GM12865 (cell line): Measurements from ENCODE around the gene ADAMTSL2.

Experiments
- DNase-seq: peaks from one replicate; pipeline ENCODE4 v3.0.0; 2010; ENCODE audit warnings: low read depth
- H3K4me3 ChIP-seq: 2 replicates; pipeline ENCODE4 v1.5.1; 2011; ENCODE audit warnings: mild to moderate bottlenecking, low read depth, low read length, control low read depth
- CTCF ChIP-seq: IDR thresholded peaks from 2 replicates; pipeline ENCODE4 v1.5.1; 2011; ENCODE audit warnings: low read length, control low read depth, low read depth, inconsistent platforms; ENCODE audit not compliant: insufficient read depth; ENCODE audit errors: missing control alignments

The ADAMTSL2 gene

GRCh38 chr9:133607381-133607780 lies 72.9 kb downstream of the ADAMTSL2 start:
- H3K4me3 ChIP-seq, result no peak overlapping the region
- DNase-seq, result no peak

DNA sequence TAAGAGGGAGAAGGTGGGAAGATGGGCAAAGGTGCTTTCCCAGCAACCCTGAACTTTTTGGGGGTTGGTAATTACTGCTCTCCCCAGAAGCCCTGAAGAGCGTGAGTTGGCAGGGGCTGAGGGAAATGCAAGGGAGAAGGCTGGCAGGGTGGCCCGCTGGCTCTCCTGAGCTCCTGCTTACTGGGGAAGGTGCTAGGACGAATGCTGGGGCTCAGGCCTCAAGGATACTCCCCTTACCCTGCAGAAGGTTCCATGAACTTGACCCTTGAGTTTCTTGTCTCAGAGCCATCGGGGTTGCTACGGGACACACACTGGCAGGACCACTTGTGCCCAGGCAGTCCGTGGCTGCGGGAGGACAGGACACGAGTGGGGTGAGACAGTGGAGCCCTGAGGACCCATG lies 73.5 kb downstream of the ADAMTSL2 start:
- no peak for TF ChIP-seq CTCF
- no peak for DNase-seq
- H3K4me3 ChIP-seq, result no peak overlapping the region

More at GRCh38 chr9:133607381-133607780, 72.9 kb downstream of the ADAMTSL2 start:
- no peak for TF ChIP-seq CTCF

- TF ChIP-seq CTCF, result no peak
- no peak for DNase-seq
- H3K4me3 ChIP-seq, result no peak overlapping the region
These were observed 73.9 kb downstream of the ADAMTSL2 start for GRCh38 chr9:133608382-133608781.

DNA sequence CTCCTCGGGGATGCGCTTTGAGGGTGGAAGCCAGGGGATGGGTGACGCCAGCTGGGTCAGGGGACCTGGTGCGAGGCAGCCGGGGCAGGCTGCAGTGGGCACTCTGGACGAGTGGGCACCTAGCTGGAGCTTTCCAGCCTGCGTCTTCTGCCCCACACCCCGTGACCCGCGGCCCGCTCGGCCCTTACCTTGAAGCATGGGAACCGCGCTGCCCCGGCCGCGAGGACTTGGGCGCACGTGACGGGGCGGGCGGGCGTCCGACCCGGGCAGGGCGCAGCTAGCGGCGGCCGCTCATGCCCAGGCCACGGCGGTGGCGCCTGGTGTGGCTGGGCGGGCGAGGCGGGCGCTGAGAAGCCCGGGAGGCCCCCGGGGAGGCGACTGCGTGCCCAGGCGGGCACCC lies 74.4 kb downstream of the ADAMTSL2 start:
- no peak for TF ChIP-seq CTCF
- DNase-seq, result no peak
- no peak overlapping the region for H3K4me3 ChIP-seq

DNA sequence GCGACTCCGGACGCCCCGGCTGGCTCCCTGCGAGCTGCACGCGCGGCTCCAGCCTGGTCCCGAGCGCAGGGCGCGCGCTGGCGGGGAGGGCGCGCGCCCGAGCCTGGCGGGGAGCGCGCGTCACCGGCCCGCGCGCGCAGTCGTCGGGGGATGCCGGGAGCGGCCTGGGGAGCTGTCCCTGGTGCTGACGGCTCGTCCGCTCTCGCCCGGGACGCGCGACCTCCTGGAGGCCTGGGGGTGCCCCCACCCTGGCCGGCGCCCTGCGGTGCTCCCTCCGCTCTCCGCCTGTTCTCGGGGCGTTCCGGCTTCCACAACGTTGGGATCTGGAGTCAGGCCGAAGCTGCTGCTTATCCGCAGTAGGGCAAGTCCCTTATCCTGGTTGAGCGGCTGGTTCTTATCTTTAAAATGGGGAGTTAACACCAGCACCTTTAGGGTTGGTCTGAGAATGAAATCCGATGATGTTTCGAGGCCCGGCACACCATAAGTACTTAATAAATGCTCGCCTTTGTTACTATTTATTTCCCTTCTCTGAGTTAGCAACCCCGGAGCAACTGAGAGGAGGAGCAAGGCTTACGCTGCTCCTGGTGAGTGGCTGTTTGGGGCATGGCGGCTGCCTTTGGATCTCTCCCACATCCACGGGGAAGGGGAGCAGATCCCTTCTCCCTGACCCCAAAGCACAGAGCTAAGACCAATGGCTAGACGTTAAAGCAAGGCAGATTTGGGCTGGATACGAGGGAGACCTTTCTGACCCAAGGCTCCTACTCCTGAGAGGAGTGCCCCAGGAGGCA lies 75.0 kb downstream of the ADAMTSL2 start, which contains the start of gene FAM163B:
TSS of gene FAM163B (minus strand) at position 79 of the 788 bp plus-strand sequence. CDS start 29,166 bp downstream, outside the sequence.
- TF ChIP-seq CTCF, result no peak
- DNase-seq, result no peak
- H3K4me3 ChIP-seq, result no peak within 1 kb of the TSS

- no peak for TF ChIP-seq CTCF
- H3K4me3 ChIP-seq, result no peak overlapping the region
- DNase-seq, result no peak
These were observed 76.3 kb downstream of the ADAMTSL2 start for GRCh38 chr9:133610845-133611244.

DNA sequence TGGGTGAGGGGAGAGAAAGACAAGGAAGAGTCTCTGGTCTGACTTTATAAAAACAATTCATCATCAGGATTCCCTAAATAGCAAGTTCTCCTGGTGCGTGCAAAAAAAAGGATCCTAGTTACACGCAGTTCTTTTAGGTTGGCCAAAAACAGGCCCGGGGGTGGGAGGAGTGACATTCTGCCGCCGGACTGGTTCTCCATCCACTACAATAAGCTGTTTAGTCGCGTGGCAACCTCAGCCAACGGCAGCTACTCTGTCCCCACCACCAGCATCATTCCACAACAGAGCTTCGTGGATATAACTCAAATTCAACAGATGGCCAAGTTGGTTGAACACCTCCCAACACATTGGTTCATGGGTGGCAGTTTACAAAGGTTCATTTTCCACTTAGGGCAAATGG lies 77.5 kb downstream of the ADAMTSL2 start:
- no peak overlapping the region for H3K4me3 ChIP-seq
- no peak for TF ChIP-seq CTCF
- no peak for DNase-seq
